ENCODE measurements around the gene CMPK1. TPM values are rescaled to one million over a fixed set of nuclear protein-coding genes. Genes with fewer than 3 reads are reported as not detected.

Gene CMPK1
- total RNA-seq, 1 donor = 120 TPM

GRCh38 chr1:47403321-47403910, 69.8 kb downstream of the CMPK1 start:
- DNase-seq (ENCODE audit: low read depth) = no peak
- TF ChIP-seq CTCF (IDR thresholded peaks at IDR 0.05; ENCODE audit: insufficient read depth, low read depth, low read length) = no peak
- H3K4me3 ChIP-seq (ENCODE audit: low read depth, low read length) = no peak overlapping the region

GRCh38 chr1:47405697-47406096, 72.1 kb downstream of the CMPK1 start:
- DNase-seq (ENCODE audit: low read depth) = no peak
- TF ChIP-seq CTCF (IDR thresholded peaks at IDR 0.05; ENCODE audit: insufficient read depth, low read depth, low read length) = no peak
- no peak overlapping the region for H3K4me3 ChIP-seq (ENCODE audit: low read depth, low read length)

GRCh38 chr1:47406966-47407365, 73.4 kb downstream of the CMPK1 start:
- H3K4me3 ChIP-seq (ENCODE audit: low read depth, low read length) = no peak overlapping the region
- no peak for TF ChIP-seq CTCF (IDR thresholded peaks at IDR 0.05; ENCODE audit: insufficient read depth, low read depth, low read length)
- no peak for DNase-seq (ENCODE audit: low read depth)

GRCh38 chr1:47407481-47407880, 73.9 kb downstream of the CMPK1 start:
- no peak overlapping the region for H3K4me3 ChIP-seq (ENCODE audit: low read depth, low read length)
- DNase-seq (ENCODE audit: low read depth) = no peak
- no peak for TF ChIP-seq CTCF (IDR thresholded peaks at IDR 0.05; ENCODE audit: insufficient read depth, low read depth, low read length)

GRCh38 chr1:47409311-47410067, 75.9 kb downstream of the CMPK1 start:
- H3K4me3 ChIP-seq (ENCODE audit: low read depth, low read length) = no peak overlapping the region
- DNase-seq (ENCODE audit: low read depth) = peak; percentile 30
- TF ChIP-seq CTCF (IDR thresholded peaks at IDR 0.05; ENCODE audit: insufficient read depth, low read depth, low read length) = no peak

GRCh38 chr1:47410068-47410455, 76.5 kb downstream of the CMPK1 start:
- no peak for DNase-seq (ENCODE audit: low read depth)
- H3K4me3 ChIP-seq (ENCODE audit: low read depth, low read length) = no peak overlapping the region
- TF ChIP-seq CTCF (IDR thresholded peaks at IDR 0.05; ENCODE audit: insufficient read depth, low read depth, low read length) = no peak
